Activated CD8-positive, alpha-beta memory T cell treated with anti-CD3 and anti-CD28 coated beads for 48 hours (primary cell): Measurements from ENCODE around the gene ARID5A.

ENCODE experiments used
- DNase-seq, 3 experiments: peaks; one replicate each; pipeline ENCODE4 v3.0.0-alpha.2; 2020; ENCODE audit warnings: low read depth in 2 of 3, low spot score in 2 of 3

ARID5A gene

GRCh38 chr2:96506907-96507240, 29.7 kb upstream of the ARID5A start:
- DNase-seq: no peak

DNA sequence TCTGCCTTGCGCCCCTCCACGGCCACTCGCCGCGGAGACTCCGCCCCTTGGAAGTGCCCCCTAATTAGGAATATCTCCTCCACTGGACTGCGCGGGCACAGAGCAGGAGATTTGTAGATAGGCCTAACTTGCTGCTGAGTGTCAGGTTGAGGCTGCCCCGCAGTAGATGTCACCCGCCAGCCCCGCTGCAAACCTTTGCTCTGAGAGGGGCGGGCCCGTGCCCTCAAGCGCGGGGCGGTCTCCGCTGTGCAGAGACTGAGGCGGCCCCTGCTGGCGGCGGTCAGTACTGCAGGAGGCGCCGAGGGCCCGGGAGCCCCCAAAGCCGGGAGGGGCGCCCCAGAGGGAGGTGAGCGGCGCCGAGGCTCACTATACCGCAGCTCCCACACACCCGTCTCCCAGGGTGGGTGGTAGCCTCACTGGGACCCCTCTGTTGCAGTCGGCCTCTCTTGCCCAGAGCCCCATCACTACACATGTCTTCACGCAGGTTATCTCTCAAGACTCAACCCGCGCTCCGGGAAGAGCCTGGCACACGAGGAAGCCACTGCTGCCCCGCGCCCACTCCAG, 28.5 kb upstream of the ARID5A start:
- peak; percentile 78 to 96 (median 88) for DNase-seq

DNA sequence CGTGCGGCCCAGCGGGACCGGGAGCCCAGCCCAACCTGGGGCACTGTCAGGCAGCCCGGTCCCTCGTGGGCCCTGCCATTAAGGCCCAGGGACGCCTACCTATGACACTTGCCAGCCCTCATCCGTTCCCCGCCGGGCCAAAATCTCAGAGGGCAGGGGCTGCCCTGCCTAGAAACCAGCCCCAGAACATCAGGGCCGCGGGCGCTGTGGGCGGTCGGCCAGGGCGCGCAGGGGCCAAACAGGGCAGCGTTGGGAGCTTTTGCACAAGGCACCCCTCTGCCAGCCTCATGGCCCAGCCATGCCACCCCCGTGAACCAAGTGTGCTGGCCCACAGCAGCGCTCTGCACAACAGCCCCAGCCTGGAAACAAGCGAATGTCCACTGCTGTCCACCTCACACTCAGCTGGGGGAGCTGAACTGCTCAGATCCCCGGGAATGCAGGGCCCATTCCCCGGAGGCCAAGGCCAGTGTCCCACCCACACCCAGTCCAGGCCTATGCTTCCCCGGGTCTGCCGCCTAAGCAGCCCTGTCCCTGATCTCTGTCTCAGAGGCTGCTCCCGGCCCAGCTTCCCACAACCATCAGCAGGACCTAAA, 27.9 kb upstream of the ARID5A start:
- no peak for DNase-seq

DNA sequence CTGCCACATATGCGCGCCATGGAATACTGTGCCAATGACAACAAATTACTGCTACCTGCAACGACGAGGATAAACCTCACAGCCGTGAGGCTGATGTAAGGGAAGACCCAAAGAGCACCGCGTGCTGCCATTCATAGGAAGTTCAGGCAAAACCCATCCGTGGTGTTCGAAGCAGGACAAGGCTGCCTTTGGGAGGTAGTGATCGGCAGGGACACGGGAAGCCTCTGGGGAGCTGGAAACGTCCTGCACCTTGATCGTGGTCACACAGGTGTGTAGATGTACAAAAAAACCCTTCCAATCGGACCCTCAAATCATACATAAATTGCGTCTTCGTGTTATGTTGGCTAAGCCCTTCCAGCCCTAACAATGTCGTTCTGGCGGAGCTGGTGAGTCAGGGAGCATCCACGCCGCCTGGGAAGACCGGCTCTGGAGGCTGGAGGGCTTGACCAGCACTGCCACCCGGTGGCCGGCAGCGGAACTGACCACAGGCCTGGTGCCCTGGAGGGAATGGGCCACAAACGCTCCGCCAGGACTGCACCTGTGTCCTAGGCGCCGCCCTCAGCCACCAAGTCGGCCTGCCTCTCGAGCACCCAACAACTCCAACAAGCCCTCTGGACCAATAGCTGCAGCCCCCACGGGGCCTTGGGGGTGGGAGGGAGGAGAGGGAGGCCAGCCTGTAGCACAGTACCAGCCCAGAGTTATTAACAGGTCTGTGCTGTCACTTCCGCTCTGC, 27.3 kb upstream of the ARID5A start:
- peak in 1 of 3 experiments; percentile 45 for DNase-seq

DNA sequence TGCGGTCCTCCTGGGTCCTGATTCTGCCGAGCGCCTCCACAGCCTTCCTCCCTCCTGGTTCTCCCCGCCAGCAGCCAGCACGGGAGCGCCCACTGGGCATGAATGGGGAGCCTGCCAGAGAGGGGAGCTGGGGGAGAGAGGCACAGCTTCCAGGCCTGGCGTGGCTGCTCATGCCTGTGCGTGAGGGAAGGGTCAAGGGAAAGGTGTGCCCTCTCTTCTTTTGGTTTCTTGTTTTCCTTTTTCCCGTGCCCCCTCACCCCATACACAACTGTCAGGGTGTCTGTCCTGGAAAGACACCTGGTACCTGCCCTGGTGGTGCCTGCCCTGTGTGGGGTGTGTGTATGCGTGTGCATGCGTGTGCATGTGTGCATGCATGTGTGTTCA, 26.7 kb upstream of the ARID5A start:
- no peak for DNase-seq

GRCh38 chr2:96510931-96511595, 25.5 kb upstream of the ARID5A start:
- no peak for DNase-seq

DNA sequence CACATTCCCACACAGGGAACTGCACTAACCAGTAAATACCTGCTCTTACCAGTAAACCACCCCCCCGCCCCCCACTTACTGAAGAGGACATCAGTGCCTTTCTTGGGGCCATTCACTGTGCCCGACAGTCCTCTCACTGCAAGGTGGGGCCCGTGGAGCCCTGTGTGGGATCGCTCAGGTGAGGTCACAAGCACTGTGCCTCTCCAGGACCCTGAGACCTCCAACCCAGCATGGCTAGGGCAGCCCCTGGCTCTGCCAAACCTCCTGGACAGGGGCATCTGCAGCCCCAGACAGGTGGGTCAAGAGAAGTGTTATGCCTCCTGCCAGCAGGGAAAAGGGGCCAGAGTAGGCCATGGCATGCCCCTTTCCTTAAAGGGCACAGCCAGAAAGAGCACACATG, 24.7 kb upstream of the ARID5A start:
- no peak for DNase-seq

GRCh38 chr2:96512341-96512740, 24.2 kb upstream of the ARID5A start:
- DNase-seq: no peak

- DNase-seq: no peak
Observed at GRCh38 chr2:96514521-96514920, 22.0 kb upstream of the ARID5A start.

- DNase-seq: no peak
Observed at GRCh38 chr2:96517079-96517478, 19.5 kb upstream of the ARID5A start.

DNA sequence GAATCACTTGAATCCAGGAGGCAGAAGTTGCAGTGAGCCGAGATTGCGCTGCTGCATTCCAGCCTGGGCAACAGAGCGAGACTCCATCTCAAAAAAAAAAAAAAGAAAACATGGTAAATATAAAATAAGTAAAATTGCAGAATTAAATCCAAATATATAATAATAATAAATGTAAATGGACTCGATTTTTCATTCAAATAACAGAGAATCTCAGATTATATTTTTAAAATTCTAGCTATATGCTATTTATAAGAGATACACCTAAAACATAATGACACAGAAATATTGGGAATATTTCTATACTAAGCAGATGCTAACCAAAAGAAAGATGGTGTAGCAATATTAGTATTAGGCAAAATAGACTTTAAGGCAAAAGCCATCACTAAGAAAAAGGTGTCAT, 16.3 kb upstream of the ARID5A start:
- no peak for DNase-seq

- DNase-seq: no peak
Observed at GRCh38 chr2:96520697-96521096, 15.9 kb upstream of the ARID5A start.

DNA sequence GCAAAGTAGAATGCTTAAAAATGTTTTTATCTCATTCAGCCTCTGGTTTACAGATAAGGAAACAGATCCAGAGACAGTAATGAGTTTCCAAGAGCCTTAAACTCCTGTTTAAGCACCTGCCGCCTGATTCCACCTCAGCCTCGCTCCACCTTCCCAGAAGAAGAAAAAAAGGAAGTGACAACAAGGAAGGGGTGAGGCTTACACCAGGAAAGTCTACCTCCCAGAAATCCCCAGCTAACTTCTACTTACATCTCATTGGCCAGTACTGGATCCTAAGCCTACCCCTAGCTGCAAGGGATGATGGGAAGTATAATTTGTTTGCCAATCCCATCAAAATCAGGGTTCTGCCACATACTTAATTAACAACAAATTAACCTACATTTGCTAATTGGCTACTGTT, 15.3 kb upstream of the ARID5A start:
- no peak for DNase-seq

DNA sequence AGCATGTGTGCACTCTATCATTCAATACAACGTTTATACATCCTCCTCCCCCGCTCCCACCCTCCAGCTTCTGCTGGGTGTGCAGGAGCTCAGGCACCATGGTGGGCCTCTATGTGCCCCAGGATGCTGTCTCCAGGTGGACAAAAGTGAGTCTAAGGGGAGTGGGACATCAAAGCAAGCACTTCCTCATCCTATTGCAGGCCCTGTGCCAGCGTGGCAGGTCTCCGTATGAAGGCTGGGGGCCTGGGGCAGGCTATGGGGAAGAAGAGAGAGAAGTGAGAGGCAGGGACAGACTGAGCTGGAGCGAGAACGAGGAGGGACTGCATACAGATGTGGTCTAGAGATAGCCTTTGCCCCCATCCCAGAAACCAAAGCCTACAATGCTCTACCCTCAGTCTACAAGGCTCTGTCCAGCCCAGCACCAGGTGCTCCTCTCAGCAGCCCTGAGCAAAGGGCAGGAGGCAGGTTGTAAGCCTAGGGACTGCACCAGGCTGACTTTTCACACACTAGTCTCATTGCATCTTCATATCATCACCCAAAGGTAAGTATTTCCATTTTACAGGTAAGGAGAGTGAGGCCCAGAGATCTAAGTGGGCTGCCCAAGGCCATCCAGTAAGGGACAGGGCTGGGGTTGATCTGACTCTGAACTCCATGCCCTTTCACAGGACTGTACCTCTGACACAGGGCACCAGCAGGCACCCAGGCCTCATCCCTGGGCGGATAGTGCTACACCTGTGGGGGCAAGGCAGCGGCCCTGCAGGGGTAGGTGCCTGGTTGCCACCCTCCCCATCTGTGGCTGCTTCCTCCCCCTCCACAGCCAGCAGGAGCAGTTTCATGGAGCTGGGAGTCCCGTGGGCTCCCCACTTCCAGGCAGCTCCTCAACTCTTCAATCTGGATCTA, 14.0 kb upstream of the ARID5A start:
- DNase-seq: no peak

GRCh38 chr2:96523659-96524481, 12.7 kb upstream of the ARID5A start:
- no peak for DNase-seq

GRCh38 chr2:96524482-96525210, 11.9 kb upstream of the ARID5A start:
- DNase-seq: no peak

DNA sequence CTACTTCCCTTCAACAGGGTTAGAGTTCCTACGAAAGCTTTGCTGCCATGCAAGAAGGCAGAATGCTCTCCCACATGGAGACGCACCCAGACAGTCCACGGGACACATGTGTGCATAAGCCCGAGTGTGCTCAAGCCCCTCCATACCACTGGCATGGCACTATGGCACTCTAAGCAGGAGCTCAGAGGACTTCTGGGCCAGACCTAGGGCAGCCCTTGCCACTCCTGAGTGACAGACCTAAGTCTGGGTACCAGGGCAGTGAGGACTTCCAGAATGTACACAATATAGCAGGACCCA, 11.4 kb upstream of the ARID5A start:
- no peak for DNase-seq

DNA sequence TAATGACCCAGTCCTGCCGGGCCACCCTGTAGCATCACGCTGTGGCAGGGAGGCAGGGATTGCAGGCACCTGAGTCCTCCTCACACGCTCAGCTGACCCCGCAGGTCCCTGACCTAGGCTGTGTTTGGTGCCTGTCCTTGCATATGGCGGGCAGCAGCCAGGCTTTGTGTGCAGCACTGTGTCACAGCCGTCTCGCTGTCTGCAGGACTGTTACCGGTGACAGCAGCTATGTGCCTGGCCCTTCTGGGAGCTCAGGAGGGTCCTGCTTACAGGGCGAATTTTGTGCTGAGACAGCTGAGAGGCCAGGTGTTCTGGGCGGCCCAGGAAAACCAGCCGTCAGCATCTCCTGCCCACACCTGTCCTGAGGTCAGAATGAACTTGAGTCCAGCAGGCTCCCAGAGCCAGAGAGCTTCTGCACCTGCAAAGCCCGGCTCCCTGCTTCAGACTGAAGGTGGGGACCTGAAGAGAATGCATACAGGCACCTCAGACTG, 10.4 kb upstream of the ARID5A start:
- no peak for DNase-seq

GRCh38 chr2:96526615-96527285, 9.8 kb upstream of the ARID5A start:
- no peak for DNase-seq
